Stimulated activated CD8-positive, alpha-beta memory T cell treated with anti-CD3 and anti-CD28 coated beads, Interleukin-15, amount 100 ng/mL, for 4 hours (primary cell): ENCODE results near the gene TMTC2.

Source experiments
- DNase-seq, 2 donors: peaks; one replicate each; pipeline ENCODE4 v3.0.0-alpha.2; 2020; ENCODE audit warnings: low read depth in 2 of 2

The TMTC2 gene

DNA sequence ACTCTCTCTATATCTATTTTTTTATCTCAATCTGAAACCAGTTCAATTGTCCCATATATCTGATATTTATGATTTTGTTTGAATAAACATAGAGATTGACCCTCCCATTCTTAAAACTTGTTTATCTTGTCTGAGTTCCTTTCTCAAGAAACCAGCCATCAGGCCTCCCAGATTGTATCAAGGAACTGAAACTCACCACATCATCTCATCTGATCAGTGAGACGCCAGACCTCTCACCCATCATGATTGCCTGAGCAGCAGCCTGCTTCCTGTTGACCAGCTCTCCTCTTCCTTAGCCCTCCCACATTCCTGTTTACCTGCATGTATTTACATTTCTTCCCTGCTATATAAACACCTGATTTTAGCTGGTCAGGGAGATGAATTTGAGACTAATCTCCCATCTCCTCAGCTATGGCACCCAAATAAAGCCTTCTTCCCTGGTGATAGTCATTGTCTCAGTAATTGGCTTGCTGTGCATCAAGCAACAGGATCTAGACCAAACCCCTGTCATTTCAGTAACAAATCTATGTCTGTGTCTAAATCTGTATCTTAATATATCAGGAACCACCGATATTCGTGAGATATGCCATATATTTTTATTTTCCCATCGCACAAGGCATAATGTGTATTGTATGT, 323.6 kb downstream of the TMTC2 start:
- no peak for DNase-seq

GRCh38 chr12:83015390-83016217, 328.9 kb downstream of the TMTC2 start:
- no peak for DNase-seq

GRCh38 chr12:83016218-83016835, 329.6 kb downstream of the TMTC2 start:
- DNase-seq = no peak

DNA sequence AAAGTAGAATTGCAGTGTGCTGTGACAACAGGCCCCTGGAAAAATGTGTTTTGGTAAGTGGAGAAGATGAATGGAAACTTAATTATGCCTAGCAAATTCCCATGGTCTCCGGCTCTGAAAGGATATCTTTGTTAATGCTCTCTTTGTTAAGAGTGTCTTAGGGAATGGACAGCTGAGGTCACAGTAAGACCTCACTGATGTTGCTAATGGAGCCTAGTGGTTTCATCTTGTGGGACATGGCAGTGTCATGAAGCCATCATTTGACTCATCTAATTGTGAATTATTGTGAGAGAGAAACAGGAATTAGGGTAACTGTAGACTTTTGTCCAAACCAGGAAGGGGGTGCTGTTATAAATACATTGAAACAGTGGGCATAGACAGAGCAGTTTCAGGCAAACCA, 330.3 kb downstream of the TMTC2 start:
- no peak for DNase-seq

DNA sequence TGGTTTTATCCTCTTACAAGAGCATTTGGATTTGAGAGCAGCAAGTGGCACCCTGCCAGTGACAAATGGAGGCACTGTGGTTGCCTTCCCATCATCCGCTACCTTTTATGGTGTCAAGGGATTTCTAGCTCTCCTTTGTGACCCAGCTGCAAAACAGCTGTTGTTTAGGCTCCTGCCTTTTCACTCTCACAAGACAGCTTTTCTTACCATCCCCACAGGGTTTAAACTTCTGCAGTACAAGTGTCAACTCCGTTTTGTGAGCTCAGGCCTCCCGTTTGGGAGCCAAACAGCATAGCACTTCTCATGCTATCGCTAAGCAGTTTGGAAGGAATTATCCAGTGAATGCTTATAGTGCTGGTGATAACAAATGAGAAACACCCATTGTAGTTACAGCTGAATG, 331.4 kb downstream of the TMTC2 start:
- DNase-seq = no peak

DNA sequence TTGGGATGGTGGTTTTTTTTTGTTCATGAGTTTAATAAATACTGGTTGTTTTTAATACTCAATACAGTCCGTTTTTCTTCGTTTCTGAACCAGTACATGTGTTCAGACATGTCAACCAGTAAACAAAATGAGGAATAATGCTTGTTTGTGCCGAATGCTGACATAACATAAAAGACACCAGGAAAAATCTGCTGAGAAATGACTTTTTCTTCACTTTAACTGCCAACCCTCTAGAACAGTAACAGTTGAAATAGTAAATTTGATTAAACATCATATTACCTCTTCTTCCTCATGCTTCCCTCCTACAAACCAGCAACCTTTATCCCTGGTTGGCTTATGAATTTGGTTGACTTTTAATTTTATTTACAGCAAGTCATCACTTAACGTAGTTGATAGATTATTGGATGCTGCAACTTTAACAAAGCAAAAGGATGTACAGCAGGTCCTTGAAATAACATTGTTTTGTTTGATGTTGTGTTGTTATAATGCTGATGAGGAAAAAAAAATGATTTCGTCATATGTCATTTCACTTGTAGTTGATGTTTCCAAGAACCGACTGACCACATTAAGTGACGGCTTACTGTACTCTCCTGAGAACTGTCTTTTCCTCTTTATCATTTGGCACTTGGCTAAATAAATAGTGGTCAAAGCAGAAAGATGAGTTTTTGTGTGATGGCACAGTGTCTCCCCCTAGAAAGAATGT, 340.5 kb downstream of the TMTC2 start:
- DNase-seq = no peak

DNA sequence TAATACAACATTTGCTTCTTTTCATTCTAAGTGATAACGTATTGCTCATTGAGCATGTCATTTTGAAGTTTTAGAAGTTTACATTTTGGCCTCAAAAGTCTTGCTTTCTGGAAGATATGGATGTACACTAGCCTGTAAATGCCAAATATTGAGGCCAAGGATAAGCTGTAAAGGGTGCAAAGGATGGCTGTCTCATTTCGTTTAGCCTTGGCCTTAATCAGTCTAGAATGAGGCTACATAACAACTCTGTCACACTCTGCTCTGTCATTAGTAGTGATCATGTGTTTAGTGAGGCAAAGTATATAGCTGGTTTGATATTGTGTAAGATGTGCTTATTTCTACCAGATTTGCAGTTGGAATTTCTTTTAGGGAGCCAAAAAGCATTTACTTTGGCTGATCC, 344.5 kb downstream of the TMTC2 start:
- DNase-seq = no peak

DNA sequence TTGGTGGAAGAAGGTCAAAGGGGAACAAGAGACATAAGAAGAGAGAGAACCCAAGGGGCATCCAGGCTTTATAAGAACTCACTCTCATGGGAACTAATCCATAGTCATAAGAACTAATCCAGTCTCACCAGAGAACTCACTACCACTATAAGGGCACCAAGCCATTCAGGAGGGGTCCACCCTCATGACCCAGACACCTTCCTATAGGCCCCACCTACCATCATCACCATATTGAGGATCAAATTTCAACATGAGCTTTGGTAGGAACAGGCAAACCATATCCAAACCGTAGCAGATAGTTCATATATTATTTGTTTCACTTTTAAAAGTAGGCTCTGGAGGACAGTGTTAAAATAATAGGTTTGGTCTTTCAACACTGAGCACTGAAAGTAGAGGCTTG, 350.1 kb downstream of the TMTC2 start:
- DNase-seq = no peak

DNA sequence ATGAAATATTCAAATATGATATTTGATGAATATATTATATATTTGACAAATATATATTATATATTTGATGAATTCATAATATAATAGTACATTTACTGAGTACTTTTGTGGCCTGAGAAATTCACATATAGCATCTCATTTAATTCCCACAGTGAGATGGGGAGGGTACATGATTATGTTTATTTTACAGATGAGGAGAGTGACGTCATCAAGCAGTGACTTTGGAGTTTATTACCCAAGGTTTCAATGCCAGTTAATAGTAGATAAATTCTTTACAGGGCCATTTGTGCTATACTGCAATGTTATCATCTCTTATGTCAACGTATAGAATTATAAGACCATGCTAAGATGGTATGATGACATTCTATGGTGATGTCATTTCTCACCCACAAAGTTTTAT, 352.7 kb downstream of the TMTC2 start:
- DNase-seq = no peak

GRCh38 chr12:83040339-83040738, 353.6 kb downstream of the TMTC2 start:
- no peak for DNase-seq

GRCh38 chr12:83040991-83041390, 354.3 kb downstream of the TMTC2 start:
- DNase-seq = no peak

- DNase-seq = no peak
Measured at GRCh38 chr12:83042441-83043200, 355.9 kb downstream of the TMTC2 start.

- DNase-seq = no peak
Measured at GRCh38 chr12:83044736-83045135, 358.0 kb downstream of the TMTC2 start.

GRCh38 chr12:83046019-83046418, 359.3 kb downstream of the TMTC2 start:
- DNase-seq = no peak

DNA sequence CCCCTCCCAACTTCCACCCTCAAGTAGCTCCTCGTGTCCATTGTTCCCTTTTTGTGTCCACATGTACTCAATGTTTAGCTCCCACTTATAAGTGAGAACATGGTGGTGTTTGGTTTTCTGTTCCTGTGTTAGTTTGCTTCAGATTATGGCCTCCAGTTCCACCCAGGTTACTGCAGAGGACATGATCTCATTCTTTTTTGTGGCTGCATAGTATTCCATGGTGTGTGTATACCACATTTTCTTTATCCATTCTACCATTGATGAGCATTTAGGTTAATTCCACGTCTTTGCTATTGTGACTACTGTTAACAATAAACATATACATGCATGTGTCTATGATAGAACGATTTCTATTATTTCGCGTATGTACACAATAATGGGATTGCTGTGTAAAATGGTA, 362.6 kb downstream of the TMTC2 start:
- DNase-seq = no peak

DNA sequence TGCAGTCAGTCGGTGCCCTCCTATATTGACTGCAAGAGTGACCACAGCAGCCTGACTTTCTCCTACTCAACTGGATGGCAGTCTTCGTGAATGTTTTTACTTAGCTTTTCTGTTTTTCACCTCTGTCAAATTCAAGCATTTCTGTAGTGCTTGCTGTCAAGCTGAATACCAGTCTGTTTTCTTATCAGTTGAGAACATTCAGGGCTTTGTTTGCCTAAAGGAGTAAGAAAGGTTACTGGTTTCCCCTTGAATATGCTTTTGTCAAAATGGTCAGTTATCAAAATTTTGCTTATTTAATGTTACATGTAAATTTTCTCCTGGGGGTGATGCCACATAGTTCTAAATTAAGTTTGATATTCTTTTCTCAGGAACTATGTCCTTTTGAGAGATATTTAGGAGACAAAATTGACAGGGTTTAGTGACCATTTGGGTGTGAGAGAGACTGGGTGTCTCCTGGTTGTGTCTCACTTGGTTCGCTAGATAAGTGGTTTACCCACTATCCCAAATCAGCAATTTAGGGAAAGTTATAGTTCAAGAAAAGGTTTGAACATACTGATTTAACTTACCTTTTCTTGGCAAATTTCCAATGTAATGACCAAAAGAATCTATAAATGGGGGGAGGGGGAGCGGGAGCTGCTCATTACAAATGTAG, 366.3 kb downstream of the TMTC2 start:
- no peak for DNase-seq

- no peak for DNase-seq
Measured at GRCh38 chr12:83057436-83057835, 370.7 kb downstream of the TMTC2 start.

GRCh38 chr12:83059107-83059506, 372.4 kb downstream of the TMTC2 start:
- no peak for DNase-seq

GRCh38 chr12:83065562-83065961, 378.9 kb downstream of the TMTC2 start:
- no peak for DNase-seq

GRCh38 chr12:83067981-83068380, 381.3 kb downstream of the TMTC2 start:
- no peak for DNase-seq

DNA sequence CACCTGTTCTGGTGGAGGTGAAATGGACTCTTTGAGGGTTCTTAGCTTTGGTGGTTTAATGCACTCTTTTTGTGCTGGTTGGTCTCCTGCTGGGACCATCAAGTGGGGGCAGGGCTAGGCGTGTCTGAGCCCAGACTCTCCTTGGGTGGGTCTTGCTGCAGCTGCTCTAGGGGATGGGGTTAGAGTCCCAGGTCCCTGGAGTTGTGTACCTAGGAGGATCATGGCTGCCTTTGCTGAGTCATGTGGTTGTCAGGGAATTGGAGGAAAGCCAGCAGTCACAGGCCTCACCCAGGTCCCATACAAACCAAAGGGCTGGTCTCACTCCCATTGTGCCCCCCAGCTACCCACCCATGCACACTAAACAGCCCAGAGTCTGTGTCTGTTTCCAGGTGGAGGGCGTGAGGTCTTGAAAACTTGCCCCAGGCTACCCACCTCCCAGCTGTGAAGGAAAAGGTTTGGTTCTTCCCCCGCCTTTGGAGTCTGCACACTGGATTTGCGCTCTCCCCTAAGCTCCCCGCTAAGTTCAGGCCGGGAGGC, 387.7 kb downstream of the TMTC2 start:
- no peak for DNase-seq
